Neuronal stem cell (in vitro differentiated cells): ENCODE results near the gene SLC25A42.
"Not testable (repeated sequence)": the region's sequence is repeated elsewhere in the genome, so short reads cannot be mapped to it uniquely, and the experiment has no call there.

ENCODE experiments used
- DNase-seq: peaks from one replicate; pipeline ENCODE4 v3.0.0-alpha.2; 2013; ENCODE audit warnings: low spot score
- H2AFZ ChIP-seq: one replicate; pipeline ENCODE4 v1.6.1; 2013; ENCODE audit warnings: mild to moderate bottlenecking, low read length, inconsistent platforms
- H2AK5ac ChIP-seq: 2 replicates; pipeline ENCODE4 v1.6.1; 2013; ENCODE audit warnings: low read depth, mild to moderate bottlenecking, inconsistent platforms, low read length, moderate library complexity, mixed read lengths
- H2BK120ac ChIP-seq: 2 replicates; pipeline ENCODE4 v1.6.1; 2013; ENCODE audit warnings: low read depth, mild to moderate bottlenecking, inconsistent platforms, low read length, moderate library complexity, mixed read lengths
- H2BK12ac ChIP-seq: one replicate; pipeline ENCODE4 v1.6.1; 2013; ENCODE audit warnings: low read length, inconsistent platforms
- H2BK15ac ChIP-seq: 2 replicates; pipeline ENCODE4 v1.6.1; 2013; ENCODE audit warnings: mild to moderate bottlenecking, low read length, inconsistent platforms, mixed read lengths
- H2BK5ac ChIP-seq: one replicate; pipeline ENCODE4 v1.6.1; 2013; ENCODE audit warnings: inconsistent platforms, mild to moderate bottlenecking, low read length, moderate library complexity
- H3K14ac ChIP-seq: one replicate; pipeline ENCODE4 v1.6.1; 2013; ENCODE audit warnings: low read length, inconsistent platforms
- H3K18ac ChIP-seq: 2 replicates; pipeline ENCODE4 v1.6.1; 2013; ENCODE audit warnings: low read length, inconsistent platforms
- H3K23ac ChIP-seq: 2 replicates; pipeline ENCODE4 v1.6.1; 2013; ENCODE audit warnings: low read depth, mild to moderate bottlenecking, mixed read lengths, low read length, inconsistent platforms; ENCODE audit not compliant: poor library complexity
- H3K27ac ChIP-seq: replicated peaks from 3 replicates; pipeline ENCODE4 v1.5.1; 2013; ENCODE audit warnings: low read length, inconsistent platforms
- H3K27me3 ChIP-seq, 3 experiments: 2 replicates each; pipeline ENCODE4 v1.6.1; 2013; ENCODE audit warnings: low read length in 3 of 3, mild to moderate bottlenecking in 2 of 3, inconsistent platforms in 1 of 3, low read depth in 1 of 3, mixed read lengths in 1 of 3, moderate library complexity in 1 of 3; ENCODE audit not compliant: control insufficient read depth in 3 of 3, insufficient read depth in 3 of 3
- H3K36me3 ChIP-seq, 2 donors: replicated peaks in 1 of 2; 2 replicates each; pipeline ENCODE4 v1.6.1; 2013; ENCODE audit warnings: low read length in 2 of 2; ENCODE audit not compliant: control insufficient read depth in 2 of 2, insufficient read depth in 2 of 2
- H3K4ac ChIP-seq: 2 replicates; pipeline ENCODE4 v1.6.1; 2013; ENCODE audit warnings: inconsistent platforms, mild to moderate bottlenecking, low read length, moderate library complexity
- H3K4me1 ChIP-seq, 2 donors: 1 replicate in 1 of 2; 2 replicates in 1 of 2; pipeline ENCODE4 v1.6.1; 2013; ENCODE audit warnings: low read length in 2 of 2, low read depth in 1 of 2; ENCODE audit not compliant: control insufficient read depth in 2 of 2, insufficient read depth in 1 of 2
- H3K4me2 ChIP-seq: one replicate; pipeline ENCODE4 v1.6.1; 2013; ENCODE audit warnings: mild to moderate bottlenecking, low read length, inconsistent platforms; ENCODE audit not compliant: insufficient read depth, poor library complexity, severe bottlenecking
- H3K4me3 ChIP-seq, 2 donors: 2 replicates each; pipeline ENCODE4 v1.5.1; 2013; ENCODE audit warnings: low read length in 2 of 2, mild to moderate bottlenecking in 2 of 2, inconsistent platforms in 1 of 2, moderate library complexity in 1 of 2
- H3K79me1 ChIP-seq: one replicate; pipeline ENCODE4 v1.6.1; 2013; ENCODE audit warnings: low read depth, mild to moderate bottlenecking, inconsistent platforms, low read length, moderate library complexity
- H3K9ac ChIP-seq: one replicate; pipeline ENCODE4 v1.6.1; 2013; ENCODE audit warnings: mild to moderate bottlenecking, low read depth, low read length, inconsistent platforms; ENCODE audit not compliant: poor library complexity
- H3K9me3 ChIP-seq, 2 donors: replicated peaks in 1 of 2; 2 replicates each; pipeline versions ENCODE3 to v1.6.1; 2013; ENCODE audit warnings: low read length in 2 of 2, mild to moderate bottlenecking in 2 of 2, inconsistent platforms in 1 of 2, low read depth in 1 of 2, mixed read lengths in 1 of 2, moderate library complexity in 1 of 2; ENCODE audit not compliant: control insufficient read depth in 2 of 2, insufficient read depth in 1 of 2
- H4K8ac ChIP-seq: one replicate; pipeline ENCODE4 v1.6.1; 2013; ENCODE audit warnings: low read depth, mild to moderate bottlenecking, inconsistent platforms, low read length, moderate library complexity
- H4K91ac ChIP-seq: one replicate; pipeline ENCODE4 v1.6.1; 2013; ENCODE audit warnings: low read length, low read depth, mild to moderate bottlenecking, inconsistent platforms; ENCODE audit not compliant: poor library complexity
- WGBS, 2 donors: extraction: QIAGEN DNeasy Blood & Tissue Kit; methylation state at CpG; one replicate each; pipeline ENCODE4 v1.1.7; 2013; ENCODE audit warnings: missing lambda C conversion rate in 2 of 2, mixed read lengths in 1 of 2; ENCODE audit not compliant: insufficient read length in 2 of 2, insufficient replicate concordance in 1 of 2; ENCODE audit errors: extremely low coverage in 2 of 2; 5-methylcytosine and 5-hydroxymethylcytosine counted together

SLC25A42 gene

GRCh38 chr19:19134687-19135158 is 70.9 kb downstream of the SLC25A42 start:
- Histone ChIP-seq H2BK5ac (no peak overlapping the region), H3K18ac (peak overlapping the region; percentile 3), H2AK5ac (peak overlapping the region; percentile 40), H2BK15ac (no peak overlapping the region), H2BK12ac (no peak overlapping the region), H3K36me3 (peaks cover 5 to 16% of the 10 kb centered on the region in 2 donors), H3K4ac (no peak overlapping the region), H3K4me1 (peaks cover 5 to 8% of the 10 kb centered on the region in 2 donors), H4K8ac (no peak overlapping the region), H3K23ac (peak overlapping the region; percentile 80), H4K91ac (no peak overlapping the region), H3K4me3 (peak overlapping the region in 1 of 2 donors; percentile 5), H3K9ac (peak overlapping the region; percentile 51), H3K27me3 (peaks cover 0 to 2% (median 0%) of the 10 kb centered on the region in 3 experiments), H3K14ac (no peak overlapping the region), H3K9me3 (peaks cover 0 to 11% of the 10 kb centered on the region in 2 donors), H3K79me1 (peaks cover 3% of the 10 kb centered on the region), H3K27ac (no peak overlapping the region), H3K4me2 (peak overlapping the region; percentile 36), H2AFZ (no peak overlapping the region), H2BK120ac (no peak overlapping the region)
- no CpG with 5 or more reads among the region's 21 CpGs for WGBS, 2 donors
- no peak for DNase-seq

- H3K9ac ChIP-seq, H3K4me2 ChIP-seq, H3K4me3 ChIP-seq, H3K27ac ChIP-seq, H3K4me1 ChIP-seq, H2AFZ ChIP-seq, H2BK120ac ChIP-seq, H2BK15ac ChIP-seq, H3K14ac ChIP-seq, H2BK5ac ChIP-seq, H2AK5ac ChIP-seq, H3K23ac ChIP-seq, H3K36me3 ChIP-seq, H3K27me3 ChIP-seq, H4K8ac ChIP-seq, H2BK12ac ChIP-seq, H3K4ac ChIP-seq, H3K18ac ChIP-seq, H4K91ac ChIP-seq, H3K79me1 ChIP-seq, DNase-seq: not testable (repeated sequence)
- WGBS, 2 donors: no CpG with 5 or more reads among the region's 6 CpGs
- H3K9me3 ChIP-seq: peaks cover 0 to 14% of the 10 kb centered on the region in 2 donors
Observed at GRCh38 chr19:19135713-19136112, 71.9 kb downstream of the SLC25A42 start.

- no peak overlapping the region for H2BK12ac ChIP-seq
- no peak overlapping the region for H2BK15ac ChIP-seq
- H4K91ac ChIP-seq: no peak overlapping the region
- H3K18ac ChIP-seq: peak overlapping the region; percentile 97
- peak overlapping the region; percentile 47 for H3K23ac ChIP-seq
- H3K36me3 ChIP-seq: peaks cover 2% of the 10 kb centered on the region in 2 donors
- no peak overlapping the region for H3K4ac ChIP-seq
- H2AFZ ChIP-seq: peak overlapping the region; percentile 94
- H3K4me1 ChIP-seq: peaks cover 5 to 8% of the 10 kb centered on the region in 2 donors
- no peaks in the 10 kb centered on the region for H3K79me1 ChIP-seq
- no peak overlapping the region for H2BK5ac ChIP-seq
- no peak overlapping the region for H3K27ac ChIP-seq
- no peak overlapping the region for H4K8ac ChIP-seq
- H2BK120ac ChIP-seq: no peak overlapping the region
- WGBS, 2 donors: no CpG with 5 or more reads among the region's 25 CpGs
- H2AK5ac ChIP-seq: peak overlapping the region; percentile 76
- H3K4me3 ChIP-seq: peak overlapping the region; percentile 75 to 85
- H3K9me3 ChIP-seq: peaks cover 0 to 7% of the 10 kb centered on the region in 2 donors
- DNase-seq: no peak
- H3K9ac ChIP-seq: peak overlapping the region; percentile 76
- H3K27me3 ChIP-seq: peaks cover 0 to 4% (median 0%) of the 10 kb centered on the region in 3 experiments
- H3K4me2 ChIP-seq: peak overlapping the region; percentile 90
- peak overlapping the region; percentile 26 for H3K14ac ChIP-seq
Observed at GRCh38 chr19:19137556-19138108, 73.8 kb downstream of the SLC25A42 start.

GRCh38 chr19:19138109-19138981 is 74.6 kb downstream of the SLC25A42 start, which contains the start of gene TMEM161A:
TMEM161A (minus strand) TSS chr19:19138478; CDS start chr19:19138428, 50 bp downstream.
- Histone ChIP-seq H3K9ac (peak within 1 kb of the TSS; percentile 76), H3K79me1 (no peaks in the 10 kb centered on the region), H3K4ac (no peak within 1 kb of the TSS), H3K4me2 (peak within 1 kb of the TSS; percentile 90), H2BK5ac (peak within 1 kb of the TSS; percentile 22), H2AK5ac (peak within 1 kb of the TSS; percentile 76), H3K4me1 (peaks cover 5 to 8% of the 10 kb centered on the region in 2 donors), H4K8ac (no peak within 1 kb of the TSS), H3K9me3 (peaks cover 0 to 5% of the 10 kb centered on the region in 2 donors), H2BK15ac (no peak within 1 kb of the TSS), H3K36me3 (peaks cover 0 to 2% of the 10 kb centered on the region in 2 donors), H2BK120ac (no peak within 1 kb of the TSS), H3K4me3 (peak within 1 kb of the TSS; percentile 75 to 85), H3K18ac (peak within 1 kb of the TSS; percentile 97), H4K91ac (no peak within 1 kb of the TSS), H2AFZ (peak within 1 kb of the TSS; percentile 94), H3K27me3 (peaks cover 0 to 4% (median 0%) of the 10 kb centered on the region in 3 experiments), H2BK12ac (no peak within 1 kb of the TSS), H3K23ac (peak within 1 kb of the TSS; percentile 76), H3K14ac (peak within 1 kb of the TSS; percentile 26), H3K27ac (no peak within 1 kb of the TSS)
- WGBS, 2 donors: no CpG with 5 or more reads among the region's 42 CpGs
- peak; percentile 97 for DNase-seq
